H1 (cell line): ENCODE data around the gene OR52N2. TPM values are rescaled to one million over a fixed set of nuclear protein-coding genes. Genes with fewer than 3 reads are reported as not detected.

ENCODE experiments used
- CTCF ChIA-PET: fragments of 300-600 bp; sonication (Branson Sonifier 250); formaldehyde crosslinking; loops from one replicate; lab custom pipeline; 2021; ENCODE audit not compliant: partially characterized antibody; lab: Charles Lee
- POLR2A ChIA-PET: fragments of 300-600 bp; sonication (Branson Sonifier 250); formaldehyde crosslinking; loops from one replicate; lab custom pipeline; 2021; ENCODE audit warnings: inconsistent platforms; ENCODE audit not compliant: partially characterized antibody; lab: Charles Lee
- DNase-seq, 2 experiments: peaks; one replicate each; pipeline versions ENCODE4 v3.0.0 to v3.0.0-alpha.2; 2010 to 2022; ENCODE audit warnings: low spot score in 2 of 2, low read depth in 1 of 2, mixed read lengths in 1 of 2
- FAIRE-seq: peaks from 2 replicates; lab custom pipeline; 2011; peaks lifted over from hg19 to GRCh38; lab: Jason Lieb, UNC
- H2AFZ ChIP-seq: 2 replicates; pipeline ENCODE4 v1.8.1; 2012; ENCODE audit warnings: low read length, inconsistent platforms
- H2AK5ac ChIP-seq: 2 replicates; pipeline ENCODE4 v1.6.1; 2013; ENCODE audit warnings: low read depth, low read length
- H2BK120ac ChIP-seq: replicated peaks from 2 replicates; pipeline ENCODE3; 2013; ENCODE audit warnings: low read depth, low read length, inconsistent platforms
- H2BK12ac ChIP-seq: 2 replicates; pipeline ENCODE4 v1.6.1; 2013; ENCODE audit warnings: low read depth, low read length
- H2BK15ac ChIP-seq: 2 replicates; pipeline ENCODE4 v1.6.1; 2013; ENCODE audit warnings: low read length
- H2BK20ac ChIP-seq: 2 replicates; pipeline ENCODE4 v1.6.1; 2013; ENCODE audit warnings: low read length
- H2BK5ac ChIP-seq: 2 replicates; pipeline ENCODE4 v1.6.1; 2013; ENCODE audit warnings: low read depth, low read length
- H3K14ac ChIP-seq: 2 replicates; pipeline ENCODE4 v1.6.1; 2013; ENCODE audit warnings: inconsistent platforms; ENCODE audit not compliant: insufficient read length
- H3K18ac ChIP-seq: 2 replicates; pipeline ENCODE4 v1.6.1; 2013; ENCODE audit warnings: low read length; ENCODE audit errors: extremely low read depth
- H3K23ac ChIP-seq: 2 replicates; pipeline ENCODE4 v1.6.1; 2013; ENCODE audit warnings: inconsistent platforms; ENCODE audit not compliant: insufficient read length
- H3K23me2 ChIP-seq: 2 replicates; pipeline ENCODE4 v1.6.1; 2013; ENCODE audit warnings: low read depth, low read length
- H3K27ac ChIP-seq: 2 replicates; pipeline ENCODE4 v1.6.1; 2011; ENCODE audit warnings: low read depth, low read length, inconsistent platforms
- H3K27me3 ChIP-seq, 4 experiments: replicated peaks in 1 of 4; 1 replicate in 1 of 4; 2 replicates in 3 of 4; pipeline versions ENCODE4 v1.6.1 to v1.8.1; 2011 to 2013; ENCODE audit warnings: low read length in 3 of 4, mild to moderate bottlenecking in 3 of 4, inconsistent platforms in 2 of 4, mixed read lengths in 2 of 4, moderate library complexity in 1 of 4; ENCODE audit not compliant: control insufficient read depth in 3 of 4, insufficient read depth in 3 of 4; ENCODE audit errors: extremely low read depth in 1 of 4
- H3K36me3 ChIP-seq, 4 experiments: 2 replicates each; pipeline versions ENCODE4 v1.6.1 to v1.8.1; 2011 to 2013; ENCODE audit warnings: mild to moderate bottlenecking in 4 of 4, low read length in 3 of 4, moderate library complexity in 2 of 4, control low read depth in 1 of 4, inconsistent platforms in 1 of 4; ENCODE audit not compliant: insufficient read depth in 4 of 4, control insufficient read depth in 2 of 4
- H3K4ac ChIP-seq: replicated peaks from 2 replicates; pipeline ENCODE3; 2013; ENCODE audit warnings: low read length, low read depth, mixed read lengths, inconsistent platforms; ENCODE audit not compliant: insufficient read length
- H3K4me1 ChIP-seq, 4 experiments: replicated peaks in 1 of 4; 1 replicate in 1 of 4; 2 replicates in 3 of 4; pipeline versions ENCODE4 v1.6.1 to v1.8.1; 2011 to 2013; ENCODE audit warnings: low read length in 3 of 4, inconsistent platforms in 2 of 4, mixed read lengths in 1 of 4; ENCODE audit not compliant: insufficient read depth in 4 of 4, control insufficient read depth in 3 of 4
- H3K4me2 ChIP-seq, 2 experiments: 2 replicates each; pipeline versions ENCODE4 v1.6.1 to v1.8.1; 2011 to 2013; ENCODE audit warnings: low read depth in 2 of 2, low read length in 2 of 2, control low read depth in 1 of 2, inconsistent platforms in 1 of 2, mild to moderate bottlenecking in 1 of 2; ENCODE audit not compliant: insufficient read depth in 1 of 2
- H3K4me3 ChIP-seq, 4 experiments: fragments of 200-600, 300-600 bp in 1 of 4; sonication (generic), shearing (Covaris generic), sonication (Bioruptor Twin) in 1 of 4; 2 replicates each; pipeline versions ENCODE4 v1.5.1 to v1.8.1; 2011 to 2016; ENCODE audit warnings: low read length in 4 of 4, low read depth in 3 of 4, control low read depth in 2 of 4, inconsistent platforms in 2 of 4, mild to moderate bottlenecking in 2 of 4, mixed read lengths in 1 of 4, moderate library complexity in 1 of 4; ENCODE audit not compliant: insufficient read depth in 2 of 4; ENCODE audit errors: extremely low read depth in 1 of 4
- H3K56ac ChIP-seq: replicated peaks from 2 replicates; pipeline ENCODE3; 2013; ENCODE audit warnings: low read depth, mild to moderate bottlenecking, mixed read lengths, low read length, inconsistent platforms; ENCODE audit not compliant: insufficient read length
- H3K79me1 ChIP-seq: 2 replicates; pipeline ENCODE4 v1.6.1; 2013; ENCODE audit warnings: low read depth, low read length, control low read depth
- H3K79me2 ChIP-seq, 2 experiments: 2 replicates each; pipeline versions ENCODE4 v1.6.1 to v1.8.1; 2012 to 2013; ENCODE audit warnings: low read length in 2 of 2, mild to moderate bottlenecking in 2 of 2, inconsistent platforms in 1 of 2; ENCODE audit not compliant: insufficient read depth in 2 of 2, control insufficient read depth in 1 of 2
- H3K9ac ChIP-seq, 4 experiments: replicated peaks in 1 of 4; 1 replicate in 1 of 4; 2 replicates in 3 of 4; pipeline versions ENCODE4 v1.6.1 to v1.8.1; 2011 to 2013; ENCODE audit warnings: low read depth in 3 of 4, low read length in 3 of 4, control low read depth in 2 of 4, mild to moderate bottlenecking in 2 of 4, moderate library complexity in 2 of 4, inconsistent platforms in 1 of 4; ENCODE audit errors: extremely low read depth in 1 of 4
- H3K9me3 ChIP-seq, 2 experiments: 2 replicates each; pipeline versions ENCODE4 v1.6.1 to v1.8.1; 2012 to 2013; ENCODE audit warnings: mild to moderate bottlenecking in 2 of 2, moderate library complexity in 2 of 2, control low read depth in 1 of 2, inconsistent platforms in 1 of 2, low read depth in 1 of 2, low read length in 1 of 2, mixed read lengths in 1 of 2; ENCODE audit not compliant: insufficient read depth in 2 of 2
- H4K20me1 ChIP-seq, 2 experiments: replicated peaks in 1 of 2; 2 replicates each; pipeline versions ENCODE3 to v1.8.1; 2011 to 2013; ENCODE audit warnings: inconsistent platforms in 2 of 2, low read length in 2 of 2, mild to moderate bottlenecking in 1 of 2; ENCODE audit not compliant: insufficient read depth in 2 of 2, control insufficient read depth in 1 of 2
- H4K5ac ChIP-seq: 2 replicates; pipeline ENCODE4 v1.6.1; 2013; ENCODE audit warnings: low read length, low read depth, mixed read lengths, inconsistent platforms; ENCODE audit not compliant: insufficient read length
- H4K8ac ChIP-seq: 2 replicates; pipeline ENCODE4 v1.8.0; 2013; ENCODE audit warnings: mild to moderate bottlenecking, moderate library complexity, low read length, inconsistent platforms; ENCODE audit not compliant: insufficient read depth; ENCODE audit errors: extremely low read depth
- H4K91ac ChIP-seq: replicated peaks from 2 replicates; pipeline ENCODE3; 2013; ENCODE audit warnings: low read length, mixed read lengths, inconsistent platforms; ENCODE audit not compliant: insufficient read length
- BRCA1 ChIP-seq: IDR thresholded peaks from 2 replicates; pipeline ENCODE4 v1.6.1; 2012; ENCODE audit warnings: low read depth, low read length, improper control_type of control experiment
- CBX5 ChIP-seq: fragments of 300-800, 300-1000 bp; sonication (generic); IDR thresholded peaks from 2 replicates; pipeline ENCODE4 v1.7.1; 2016; ENCODE audit warnings: antibody characterized with exemption, low read length, low read depth
- PHF8 ChIP-seq: fragments of 200-600 bp; sonication (generic); conservative IDR thresholded peaks from 2 replicates; pipeline ENCODE4 v1.7.1; 2012; ENCODE audit warnings: low read depth, mild to moderate bottlenecking, inconsistent platforms, low read length, moderate library complexity
- POLR2AphosphoS5 ChIP-seq: IDR thresholded peaks from 2 replicates; pipeline ENCODE4 v1.6.1; 2011; ENCODE audit warnings: low read depth, low read length
- RXRA ChIP-seq: IDR thresholded peaks from 2 replicates; pipeline ENCODE4 v1.6.1; 2011; ENCODE audit warnings: low read depth, mild to moderate bottlenecking, low read length, moderate library complexity; ENCODE audit not compliant: insufficient read depth
- WGBS, 2 experiments: shearing (Covaris generic) in 1 of 2; methylation state at CpG; one replicate each; pipeline versions ENCODE4 v1.1.6 to v1.1.7; 2013 to 2015; ENCODE audit warnings: low lambda C conversion rate in 2 of 2, mixed read lengths in 2 of 2, inconsistent platforms in 1 of 2, low coverage in 1 of 2, missing lambda C conversion rate in 1 of 2; ENCODE audit not compliant: insufficient replicate concordance in 2 of 2, insufficient coverage in 1 of 2, insufficient read length in 1 of 2; ENCODE audit errors: extremely low coverage in 1 of 2, missing lambda C conversion rate in 1 of 2; 5-methylcytosine and 5-hydroxymethylcytosine counted together
- polyA plus RNA-seq, 7 experiments: library from polyadenylated mRNA; depleted of rRNA in 3 of 7; stranded (reverse) in 5 of 7; unstranded in 2 of 7; fragments of >200 nt in 5 of 7; fragments of 200-250 nt in 2 of 7; gene quantifications; 1 replicate in 5 of 7; 2 replicates in 1 of 7; 4 replicates in 1 of 7; pipeline versions ENCODE4 v1.2.1 to v1.2.3, GENCODE V29; 2011 to 2013; ENCODE audit warnings: missing spikeins in 2 of 7, mixed read lengths in 2 of 7
- total RNA-seq: library from RNA; stranded (reverse); fragmentation: NEBNext Ultra II Directional; extraction: Animal tissue kit (Norgen Biotek cat#: 25700); gene quantifications from 2 replicates; pipeline ENCODE4 v1.2.1, GENCODE V29; 2021
- TF ChIP-seq, protein P1 (sequence below): IDR thresholded peaks from 2 replicates; pipeline ENCODE4 v1.6.1; 2011; ENCODE audit warnings: low read length, improper control_type of control experiment
- TF ChIP-seq, protein P2 (sequence below): IDR thresholded peaks from 2 replicates; pipeline ENCODE4 v1.6.1; 2012; ENCODE audit warnings: inconsistent platforms

Gene OR52N2
- total and polyA plus RNA-seq, 2 of the 8 experiments (the other 6 are each of a cell fraction or from before 2014, with no cell fraction given), result 0.39 to 4.8 TPM

DNA sequence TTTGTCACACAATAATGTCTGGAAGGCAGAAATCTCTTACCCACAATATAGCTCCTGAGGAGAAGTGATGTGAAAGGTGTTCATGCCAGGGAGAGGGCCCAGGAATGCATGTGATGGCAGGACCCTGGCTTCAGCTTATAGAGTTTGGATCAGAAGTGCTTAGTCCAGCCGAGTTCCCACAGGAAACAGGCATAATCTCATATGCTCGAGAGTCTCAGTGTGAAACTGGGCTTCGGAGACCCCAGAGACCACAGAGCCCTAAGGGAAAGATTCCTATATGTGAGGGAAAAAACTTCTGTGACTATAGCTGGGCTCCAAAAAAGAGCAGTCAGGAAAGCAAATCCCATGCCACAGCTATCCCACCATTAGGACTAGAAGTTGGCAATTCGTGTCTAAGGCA is 25.5 kb upstream of the OR52N2 start, which contains the start of gene OR52N5:
TSS of gene OR52N5 (minus strand) at position 101 of the 400 bp plus-strand sequence. CDS start 4,721 bp downstream, outside the sequence.
- H3K18ac ChIP-seq, result no peak within 1 kb of the TSS
- no peak for DNase-seq
- no peak for FAIRE-seq
- no peaks in the 10 kb centered on the region for H3K27me3 ChIP-seq
- no peak within 1 kb of the TSS for H2BK5ac ChIP-seq
- H2AK5ac ChIP-seq, result no peak within 1 kb of the TSS
- no peak within 1 kb of the TSS for H3K4me2 ChIP-seq
- no peaks in the 10 kb centered on the region for H3K36me3 ChIP-seq
- H4K5ac ChIP-seq, result no peak within 1 kb of the TSS
- no peak within 1 kb of the TSS for H2BK20ac ChIP-seq
- ChIA-PET CTCF (interaction anchor here (0.9 to 1.3 kb wide), 2 partner anchors 24 to 184 kb away, joined by 4 to 5 read pairs; no protein-coding TSS in a partner anchor), POLR2A (no interaction called here)
- no peaks in the 10 kb centered on the region for H3K79me1 ChIP-seq
- H3K14ac ChIP-seq, result no peak within 1 kb of the TSS
- no peak within 1 kb of the TSS for H3K9ac ChIP-seq
- no peak within 1 kb of the TSS for H3K27ac ChIP-seq
- H2BK12ac ChIP-seq, result no peak within 1 kb of the TSS
- H3K4me1 ChIP-seq, result no peaks in the 10 kb centered on the region
- TF ChIP-seq BRCA1 (no peak), PHF8 (no peak), POLR2AphosphoS5 (no peak), RXRA (no peak), CBX5 (no peak)
- TF ChIP-seq, protein P1, sequence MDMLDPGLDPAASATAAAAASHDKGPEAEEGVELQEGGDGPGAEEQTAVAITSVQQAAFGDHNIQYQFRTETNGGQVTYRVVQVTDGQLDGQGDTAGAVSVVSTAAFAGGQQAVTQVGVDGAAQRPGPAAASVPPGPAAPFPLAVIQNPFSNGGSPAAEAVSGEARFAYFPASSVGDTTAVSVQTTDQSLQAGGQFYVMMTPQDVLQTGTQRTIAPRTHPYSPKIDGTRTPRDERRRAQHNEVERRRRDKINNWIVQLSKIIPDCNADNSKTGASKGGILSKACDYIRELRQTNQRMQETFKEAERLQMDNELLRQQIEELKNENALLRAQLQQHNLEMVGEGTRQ, result no peak
- TF ChIP-seq, protein P2, sequence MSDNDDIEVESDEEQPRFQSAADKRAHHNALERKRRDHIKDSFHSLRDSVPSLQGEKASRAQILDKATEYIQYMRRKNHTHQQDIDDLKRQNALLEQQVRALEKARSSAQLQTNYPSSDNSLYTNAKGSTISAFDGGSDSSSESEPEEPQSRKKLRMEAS, result no peak
- H3K4me3 ChIP-seq, result no peak within 1 kb of the TSS
- H2BK15ac ChIP-seq, result no peak within 1 kb of the TSS
- no peaks in the 10 kb centered on the region for H4K20me1 ChIP-seq
- H3K4ac ChIP-seq, result no peak within 1 kb of the TSS
- H3K79me2 ChIP-seq, result no peaks in the 10 kb centered on the region
- H2BK120ac ChIP-seq, result no peak within 1 kb of the TSS
- no peak within 1 kb of the TSS for H3K56ac ChIP-seq
- no peaks in the 10 kb centered on the region for H3K9me3 ChIP-seq
- H4K91ac ChIP-seq, result no peak within 1 kb of the TSS
- no peak within 1 kb of the TSS for H2AFZ ChIP-seq
- H3K23ac ChIP-seq, result no peak within 1 kb of the TSS
- 65% methylated on average over 4 of the region's 4 CpGs; no CpG with 5 or more reads in 1 of the 2 experiments for WGBS, 2 experiments
- H3K23me2 ChIP-seq, result no peaks in the 10 kb centered on the region
- H4K8ac ChIP-seq, result no peak within 1 kb of the TSS
